GM19467 (cell line): ENCODE measurements around the gene KHDC3L.
"Not testable (repeated sequence)": the region's sequence is repeated elsewhere in the genome, so short reads cannot be mapped to it uniquely, and the experiment has no call there.

Experiments used
- ATAC-seq: cut with Tn5 transposase; IDR thresholded peaks from one replicate; pipeline ENCODE4 v1.9.1; 2021; ENCODE audit warnings: mild to moderate bottlenecking, moderate library complexity; ENCODE audit not compliant: unreplicated experiment

KHDC3L gene

GRCh38 chr6:73369157-73369556, 6.7 kb downstream of the KHDC3L start:
- ATAC-seq = no peak

- ATAC-seq = no peak
Observed at GRCh38 chr6:73369563-73369962, 7.1 kb downstream of the KHDC3L start, which contains the start of gene OOEP. Gene OOEP (minus strand): TSS chr6:73369897. CDS start chr6:73369792, 105 bp downstream.

GRCh38 chr6:73371984-73372383, 9.5 kb downstream of the KHDC3L start:
- ATAC-seq = no peak

GRCh38 chr6:73372516-73372915, 10.1 kb downstream of the KHDC3L start:
- no peak for ATAC-seq

- ATAC-seq = no peak
Observed at GRCh38 chr6:73375216-73375615, 12.8 kb downstream of the KHDC3L start.

GRCh38 chr6:73377225-73377624, 14.8 kb downstream of the KHDC3L start:
- no peak for ATAC-seq

- ATAC-seq = not testable (repeated sequence)
Observed at GRCh38 chr6:73381531-73381930, 19.1 kb downstream of the KHDC3L start.

GRCh38 chr6:73382462-73383113, 20.1 kb downstream of the KHDC3L start:
- ATAC-seq = no peak

- no peak for ATAC-seq
Observed at GRCh38 chr6:73388433-73388799, 26.0 kb downstream of the KHDC3L start.

GRCh38 chr6:73388800-73389512, 26.5 kb downstream of the KHDC3L start:
- no peak for ATAC-seq

GRCh38 chr6:73389854-73390253, 27.4 kb downstream of the KHDC3L start:
- ATAC-seq = no peak

GRCh38 chr6:73391675-73392074, 29.2 kb downstream of the KHDC3L start:
- ATAC-seq = no peak

- ATAC-seq = not testable (repeated sequence)
Observed at GRCh38 chr6:73392188-73392587, 29.7 kb downstream of the KHDC3L start.

GRCh38 chr6:73393278-73393677, 30.8 kb downstream of the KHDC3L start:
- ATAC-seq = no peak

- ATAC-seq = no peak
Observed at GRCh38 chr6:73394577-73395354, 32.3 kb downstream of the KHDC3L start, which contains the start of gene DDX43. Gene DDX43 (plus strand): TSS chr6:73394828. CDS start chr6:73394906, 78 bp downstream.

- no peak for ATAC-seq
Observed at GRCh38 chr6:73395875-73396274, 33.4 kb downstream of the KHDC3L start.

GRCh38 chr6:73400656-73401055, 38.2 kb downstream of the KHDC3L start:
- no peak for ATAC-seq

GRCh38 chr6:73409395-73409794, 46.9 kb downstream of the KHDC3L start:
- ATAC-seq = no peak

- ATAC-seq = no peak
Observed at GRCh38 chr6:73413102-73413501, 50.6 kb downstream of the KHDC3L start.
